CD4-positive, alpha-beta T cell treated with Interferon alpha-2 for 1 hour (primary cell): ENCODE data around the gene TFPI2.

Experiments used
- DNase-seq, 2 donors: peaks; one replicate each; pipeline ENCODE4 v3.0.0-alpha.2; 2020 to 2022

TFPI2 gene

DNA sequence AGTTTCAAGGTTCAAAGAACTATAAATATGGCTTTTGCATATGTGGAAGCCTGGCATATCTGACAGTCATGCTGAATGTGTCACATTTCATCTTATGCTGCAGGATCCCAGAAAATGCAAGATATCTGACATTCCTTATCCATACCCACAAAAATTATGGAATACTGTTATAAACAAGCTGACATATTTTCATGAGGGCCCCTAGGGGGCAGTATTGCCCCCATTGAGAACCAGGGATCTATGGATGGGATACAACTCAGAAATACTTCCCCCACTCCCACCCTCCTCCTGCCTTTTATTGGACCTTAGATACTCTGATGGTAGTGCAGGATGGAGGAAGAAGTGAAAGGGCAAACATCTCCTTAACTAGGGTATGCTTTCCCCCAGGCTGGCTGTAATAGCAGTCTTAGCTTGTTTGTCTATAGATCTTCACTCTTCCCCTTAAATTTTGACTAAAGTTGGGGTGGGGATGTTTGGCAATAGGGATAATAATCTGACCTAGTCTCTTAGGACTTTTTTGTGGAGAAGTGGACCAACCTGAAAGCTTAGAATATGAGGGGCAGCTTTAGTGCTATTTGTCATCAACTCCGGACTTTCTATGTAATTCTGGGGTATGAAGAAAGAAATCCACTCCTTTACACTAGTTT lies 12.3 kb upstream of the TFPI2 start:
- DNase-seq, result no peak

DNA sequence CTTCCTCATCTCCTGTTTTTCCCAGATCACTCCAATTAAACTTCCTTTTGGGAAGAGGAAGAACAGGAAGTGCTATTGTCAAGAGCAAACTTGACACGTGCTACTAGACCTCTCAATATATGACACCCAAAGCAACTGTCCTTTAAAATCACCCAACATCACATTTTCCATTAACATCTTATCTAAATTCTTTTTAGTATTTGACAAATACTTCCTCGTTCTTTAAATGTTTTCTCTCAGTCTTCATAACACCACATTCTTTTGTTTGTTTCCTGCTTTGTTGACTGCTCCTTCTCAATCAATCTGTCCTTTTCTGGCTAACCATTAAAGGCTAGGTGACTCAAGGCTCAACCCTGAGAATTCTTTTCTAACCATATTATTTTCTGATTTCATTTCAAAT lies 7.1 kb upstream of the TFPI2 start:
- no peak for DNase-seq

DNA sequence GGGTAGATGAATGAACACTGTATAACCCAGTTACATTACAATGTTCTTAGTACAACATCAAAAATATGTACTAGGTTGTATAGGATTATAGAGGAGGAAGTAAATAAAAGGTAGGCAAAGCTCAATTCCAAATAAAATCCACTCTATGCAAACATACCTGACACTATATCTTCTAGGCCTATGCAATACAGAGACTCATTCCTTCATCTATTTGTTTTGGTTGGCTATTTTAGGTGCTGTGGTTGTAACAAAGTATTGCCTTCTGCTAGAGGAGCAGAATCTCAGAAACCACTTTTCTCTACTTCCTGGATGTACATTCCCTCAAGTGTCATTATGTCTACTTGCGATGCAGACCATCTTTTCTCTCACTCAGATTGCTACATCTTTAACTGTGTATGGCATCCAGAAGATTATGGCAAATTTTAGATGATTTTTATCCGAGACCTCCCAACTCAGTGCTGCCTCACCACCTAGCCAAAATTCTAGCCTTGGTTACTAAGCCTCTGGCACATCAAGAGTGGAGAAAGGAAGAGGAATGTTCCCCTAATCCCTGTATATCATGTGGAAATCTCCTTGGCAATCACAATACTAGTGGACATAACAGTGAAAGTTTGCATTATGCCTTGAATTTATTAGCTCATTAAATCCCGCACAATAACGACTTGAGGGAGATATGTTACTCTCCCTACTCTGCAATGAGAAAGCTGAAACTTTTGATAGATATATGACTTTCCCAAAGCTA lies 5.5 kb upstream of the TFPI2 start:
- DNase-seq, result no peak

DNA sequence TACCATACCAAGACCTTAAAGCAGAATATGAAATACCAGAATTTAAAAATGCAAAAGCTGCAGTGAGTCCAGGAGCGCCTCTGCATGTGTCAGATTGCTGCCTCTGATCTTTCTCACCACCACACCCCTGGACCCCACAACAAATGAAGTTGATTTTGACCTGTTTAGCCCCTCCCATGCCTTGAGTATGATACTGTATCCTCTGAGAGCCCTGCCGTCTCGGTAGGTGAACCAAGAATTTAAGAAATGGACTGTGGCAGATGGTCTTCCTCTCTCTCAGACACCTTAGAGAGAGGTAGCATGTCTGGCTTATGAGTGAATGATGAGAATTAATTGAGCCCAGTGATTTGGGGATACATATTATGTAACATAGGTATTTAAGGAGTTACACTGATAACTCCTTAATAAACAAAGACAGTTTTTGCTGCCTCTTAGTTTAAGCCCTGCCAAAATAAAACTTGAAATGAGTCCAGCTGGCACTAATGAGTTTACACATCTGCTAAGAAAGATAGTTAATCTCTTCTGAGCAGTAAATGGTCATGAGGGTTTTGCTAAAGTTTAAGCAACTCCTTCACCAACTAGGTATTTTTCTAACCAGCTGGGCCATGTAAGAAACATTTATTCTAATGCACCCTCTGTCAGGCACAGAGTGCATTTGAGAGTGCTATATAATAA lies 4.5 kb upstream of the TFPI2 start:
- no peak for DNase-seq

DNA sequence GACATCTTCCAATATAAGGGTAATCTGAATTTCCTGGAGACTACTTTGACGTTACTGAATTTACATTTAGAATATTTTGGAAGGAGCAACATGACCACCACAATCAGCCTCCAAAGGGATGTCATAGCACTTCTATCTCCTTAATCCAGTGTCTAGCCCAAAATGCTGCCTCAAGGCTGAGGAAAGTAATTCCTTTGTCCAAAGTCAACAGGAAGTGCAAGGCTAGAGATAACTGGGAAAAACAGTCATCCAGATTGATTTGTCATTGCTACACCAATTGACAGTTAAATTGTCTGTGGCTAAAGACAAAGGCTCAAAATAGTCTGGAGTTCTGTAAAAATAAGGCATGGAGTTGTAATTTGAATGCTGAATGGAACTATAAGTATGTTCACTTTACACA lies 3.9 kb upstream of the TFPI2 start:
- DNase-seq, result no peak

DNA sequence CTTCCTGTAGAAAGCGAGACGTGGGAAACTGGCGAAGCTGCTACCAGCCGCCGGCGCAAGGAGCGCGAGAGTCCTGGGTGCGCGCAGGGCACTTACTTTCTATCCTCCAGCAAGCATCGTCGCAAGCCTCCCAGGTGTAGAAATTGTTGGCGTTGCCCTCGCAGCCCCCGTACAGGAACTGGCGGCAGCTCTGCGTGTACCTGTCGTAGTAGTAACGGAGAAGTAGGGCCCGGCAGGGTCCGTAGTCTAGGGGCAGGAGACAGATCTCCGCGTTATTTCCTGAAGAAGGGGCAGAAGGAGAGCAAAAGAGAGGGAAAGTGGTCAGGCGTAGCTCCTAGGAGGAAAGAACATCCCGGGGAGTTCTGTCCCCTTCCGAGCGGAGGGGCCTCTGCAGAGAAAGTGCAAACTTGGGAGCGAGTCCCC lies 501 bp downstream of the TFPI2 start:
- DNase-seq, result no peak

DNA sequence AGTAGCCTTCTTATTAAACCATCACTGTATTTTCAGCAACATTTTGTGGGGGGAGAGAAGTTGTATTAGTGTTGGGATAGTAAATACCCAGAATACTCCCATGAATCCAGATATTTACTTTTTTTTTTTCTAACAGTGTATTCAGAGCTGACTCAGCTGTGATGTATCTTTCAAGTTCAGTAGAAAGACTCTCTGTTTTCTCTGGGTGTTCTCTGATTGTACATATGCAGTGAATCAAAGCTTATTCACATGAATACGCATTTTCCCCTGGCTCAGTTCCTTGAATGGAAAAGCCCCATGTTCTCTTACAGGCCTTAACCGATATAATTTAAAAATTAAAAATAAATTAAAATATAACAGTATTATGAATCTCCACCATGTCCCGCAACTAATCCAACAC lies 1.3 kb downstream of the TFPI2 start:
- no peak for DNase-seq

DNA sequence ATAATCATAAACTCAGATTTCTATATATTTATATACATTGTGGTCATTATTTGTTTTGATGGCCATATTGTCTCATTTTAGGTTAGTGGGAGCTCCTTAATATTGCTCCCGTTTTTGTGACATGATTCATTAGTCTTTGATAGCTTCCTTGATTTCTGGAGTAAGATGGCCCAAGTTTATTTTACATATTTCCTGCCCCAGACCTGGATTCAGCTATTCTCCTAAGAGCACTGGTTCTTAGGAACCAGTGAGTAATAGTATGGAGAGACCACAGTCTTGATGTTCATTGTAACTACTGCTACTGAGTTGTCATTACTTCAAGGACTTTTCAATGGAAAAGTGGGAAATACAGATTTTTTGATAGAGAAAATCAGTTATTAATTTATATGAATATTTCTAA lies 6.0 kb downstream of the TFPI2 start:
- no peak for DNase-seq

DNA sequence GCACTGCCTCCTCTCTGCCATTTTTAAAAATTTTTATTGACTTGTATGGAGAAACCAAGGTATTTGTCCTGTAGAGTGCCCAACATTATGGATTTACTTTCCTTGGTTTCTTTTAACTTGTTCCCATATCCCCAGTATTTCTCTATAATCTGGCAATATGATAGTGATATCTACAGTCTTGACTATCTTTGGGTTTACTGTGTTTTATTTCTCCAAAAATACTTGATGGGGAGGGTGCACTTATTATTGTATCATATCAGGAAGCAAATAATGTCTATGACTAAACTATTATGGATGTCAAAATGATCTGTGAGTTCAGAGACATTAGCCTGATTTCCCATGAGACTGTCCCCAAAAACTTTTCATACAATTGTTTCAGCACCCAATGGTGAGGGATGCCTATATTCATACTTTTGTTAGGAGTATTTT lies 6.6 kb downstream of the TFPI2 start:
- no peak for DNase-seq

DNA sequence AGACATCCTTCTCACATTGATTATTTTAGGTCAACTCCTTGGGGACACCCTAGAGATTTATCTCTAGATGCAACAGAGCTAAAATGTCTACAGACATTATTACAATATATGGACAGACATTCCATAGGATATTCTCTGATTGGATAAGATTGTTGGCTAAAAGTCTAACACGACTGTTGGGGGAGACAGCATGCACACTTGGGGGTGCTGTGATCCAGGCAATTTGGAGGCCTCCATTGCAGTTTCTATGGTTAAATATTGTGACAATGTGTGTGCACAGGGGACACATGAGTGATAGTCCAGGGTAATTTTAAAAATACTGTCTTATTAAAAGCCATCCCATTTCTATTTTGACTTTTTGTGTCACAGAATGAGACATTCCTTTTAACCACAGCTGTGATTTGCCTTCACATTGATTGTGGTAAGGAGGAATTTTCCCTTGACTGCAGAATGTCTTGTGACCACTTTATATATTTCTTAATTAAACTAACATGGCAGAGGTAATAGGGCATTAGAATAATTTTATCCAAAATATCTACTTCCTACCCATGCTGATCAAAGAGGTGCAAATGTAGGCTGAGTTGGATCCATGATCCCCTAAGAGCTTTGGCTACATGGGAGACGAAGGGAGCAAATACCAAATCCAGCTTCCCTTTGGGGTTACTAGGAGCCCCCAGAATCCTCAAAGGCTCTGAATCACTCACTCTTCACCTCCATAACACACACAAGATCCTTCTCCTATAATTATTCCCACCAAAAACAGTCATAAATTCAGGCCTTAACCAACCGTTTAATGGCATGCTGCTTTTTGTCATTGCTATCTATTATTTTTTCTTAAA lies 7.3 kb downstream of the TFPI2 start:
- DNase-seq, result no peak

DNA sequence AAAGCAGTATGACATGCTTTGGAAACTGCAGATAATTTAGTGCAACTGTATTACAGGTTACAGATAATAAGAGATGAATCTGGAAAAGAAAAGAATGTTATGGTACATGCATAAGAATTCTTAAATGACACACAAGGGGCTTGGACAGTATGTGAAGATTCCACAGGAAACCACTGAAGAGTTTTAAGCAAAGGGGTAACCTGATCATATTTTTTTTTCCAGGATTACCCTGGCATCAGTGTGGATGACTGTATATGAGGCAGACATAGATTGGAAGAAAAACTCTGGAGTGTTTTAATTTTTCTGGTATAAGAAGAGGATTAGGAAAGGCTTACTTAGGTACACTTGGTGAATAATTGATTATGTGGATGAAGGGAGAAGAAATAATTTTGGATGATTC lies 8.1 kb downstream of the TFPI2 start:
- no peak for DNase-seq

DNA sequence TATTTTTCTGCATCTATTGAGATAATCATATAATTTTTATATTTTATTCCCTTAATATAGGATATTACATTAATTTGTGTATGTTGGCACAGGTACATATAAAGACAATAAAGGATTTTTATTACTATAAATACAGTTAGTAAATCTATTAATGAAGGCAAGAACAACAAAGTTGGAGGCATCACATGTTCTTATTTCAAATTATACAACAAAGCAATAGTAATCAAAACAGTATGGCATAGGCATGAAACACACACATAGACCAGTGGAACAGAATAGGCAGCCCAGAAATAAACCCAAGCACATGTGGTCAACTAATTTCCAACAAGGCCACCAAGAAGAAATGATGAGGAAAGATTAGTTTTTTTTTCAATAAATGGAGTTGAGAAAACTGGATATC lies 11.2 kb downstream of the TFPI2 start:
- DNase-seq, result no peak

DNA sequence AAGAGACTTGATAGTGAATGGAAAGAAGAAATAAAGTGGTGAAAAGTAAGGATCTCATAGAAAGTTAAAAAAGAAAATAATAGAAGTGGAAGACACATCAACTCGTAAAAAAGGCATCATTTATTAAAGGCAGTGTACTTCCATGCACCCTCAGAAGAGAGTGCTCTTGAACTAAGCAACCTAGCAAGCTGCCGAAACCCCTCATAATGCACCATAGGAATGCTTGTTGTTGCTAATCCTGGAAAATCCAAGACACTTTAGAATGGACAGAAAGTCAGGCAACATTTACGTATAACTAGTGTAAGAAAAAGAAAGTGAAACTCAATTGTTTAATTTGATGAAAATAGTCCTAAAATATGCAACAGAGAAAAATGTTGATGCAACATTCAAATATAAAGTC lies 12.8 kb downstream of the TFPI2 start:
- DNase-seq, result no peak

DNA sequence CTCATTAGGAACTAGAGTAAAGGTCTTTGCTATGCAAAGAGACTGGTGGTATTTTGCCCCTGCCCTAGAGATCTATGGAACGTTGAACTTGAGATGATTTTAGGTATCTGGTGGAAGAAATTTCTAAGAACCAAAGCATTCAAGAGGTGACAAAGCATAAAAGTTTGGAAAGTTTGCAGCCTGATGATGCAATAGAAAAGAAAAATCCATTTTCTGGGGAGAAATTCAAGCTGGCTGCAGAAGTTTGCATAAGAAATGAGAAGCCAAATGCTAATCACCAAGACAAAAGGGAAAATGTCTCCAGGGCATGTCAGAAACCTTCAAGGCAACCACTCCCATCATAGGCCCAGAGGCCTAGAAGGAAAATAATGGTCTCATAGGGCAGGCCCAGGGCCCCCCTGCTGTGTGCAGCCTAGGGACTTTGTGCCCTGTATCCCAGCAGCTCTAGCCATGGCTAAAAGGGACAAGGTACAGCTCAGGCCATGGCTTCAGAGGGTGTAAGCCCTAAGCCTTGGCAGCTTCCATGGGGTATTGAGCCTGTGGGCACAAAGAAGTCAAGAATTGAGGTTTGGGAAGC lies 16.5 kb downstream of the TFPI2 start:
- no peak for DNase-seq

DNA sequence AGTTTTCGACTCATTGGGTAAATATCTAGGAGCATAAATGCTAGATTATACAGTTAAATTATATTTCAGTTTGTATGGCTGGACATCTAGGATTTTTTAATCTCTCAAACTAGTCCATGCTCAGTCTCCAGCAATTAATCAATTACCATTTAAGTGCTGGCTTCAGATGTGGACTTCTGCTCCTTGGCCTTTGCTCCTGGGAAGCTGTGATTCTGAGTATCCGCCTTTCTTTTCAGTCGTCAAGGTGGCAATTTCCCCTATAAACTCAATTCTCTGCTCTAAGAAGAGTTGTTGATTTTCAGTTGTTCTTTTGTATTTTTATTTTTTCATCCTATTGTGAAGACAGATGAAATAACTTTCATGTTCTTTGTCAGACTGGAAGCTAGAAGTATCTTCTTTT lies 23.7 kb downstream of the TFPI2 start:
- DNase-seq, result no peak

DNA sequence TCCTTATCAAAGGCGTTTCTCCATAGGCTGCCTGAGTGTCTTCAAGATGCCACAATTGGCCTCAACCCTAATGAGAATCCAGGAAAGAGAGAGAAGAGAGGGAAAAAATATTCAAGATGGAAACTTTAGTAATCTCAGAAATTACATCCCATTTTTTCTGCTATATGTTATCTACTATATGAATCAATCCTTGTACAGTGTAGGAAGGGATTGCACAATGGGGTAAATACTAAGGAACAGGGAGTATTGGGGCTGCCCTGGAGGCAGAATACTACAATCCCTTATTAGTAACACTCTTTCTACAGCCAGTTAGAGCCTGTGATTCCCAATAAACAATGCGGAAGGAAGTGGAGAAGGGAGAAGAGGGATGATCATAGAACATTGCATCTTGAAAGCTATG lies 27.9 kb downstream of the TFPI2 start:
- DNase-seq, result no peak

DNA sequence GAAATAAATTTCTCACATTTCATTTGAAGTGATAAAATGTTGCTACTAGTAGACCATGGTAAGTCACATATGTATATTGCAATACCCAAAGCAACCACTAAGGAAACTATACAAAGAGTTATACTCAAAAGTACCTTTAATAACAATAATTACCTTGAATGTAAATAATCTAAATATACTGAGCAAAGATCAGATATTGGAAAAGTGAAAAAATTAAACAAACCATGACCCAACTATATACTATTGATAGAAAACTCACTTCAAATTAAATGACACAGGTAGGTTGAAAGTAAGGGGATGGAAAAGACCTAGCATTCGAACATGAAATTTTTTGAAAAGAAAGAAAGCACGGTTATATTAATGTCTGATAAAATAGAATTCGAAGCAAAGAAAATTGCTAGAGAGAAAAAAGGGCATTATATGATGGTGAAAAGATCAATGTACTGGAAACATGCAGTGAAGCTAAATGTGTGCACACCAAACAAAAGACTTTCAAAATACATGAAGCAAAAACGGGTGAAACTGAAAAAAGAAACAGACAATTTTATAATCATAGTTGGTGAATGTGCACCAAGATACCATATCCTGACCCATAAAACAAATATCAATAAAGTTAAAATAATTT lies 29.1 kb downstream of the TFPI2 start:
- no peak for DNase-seq

DNA sequence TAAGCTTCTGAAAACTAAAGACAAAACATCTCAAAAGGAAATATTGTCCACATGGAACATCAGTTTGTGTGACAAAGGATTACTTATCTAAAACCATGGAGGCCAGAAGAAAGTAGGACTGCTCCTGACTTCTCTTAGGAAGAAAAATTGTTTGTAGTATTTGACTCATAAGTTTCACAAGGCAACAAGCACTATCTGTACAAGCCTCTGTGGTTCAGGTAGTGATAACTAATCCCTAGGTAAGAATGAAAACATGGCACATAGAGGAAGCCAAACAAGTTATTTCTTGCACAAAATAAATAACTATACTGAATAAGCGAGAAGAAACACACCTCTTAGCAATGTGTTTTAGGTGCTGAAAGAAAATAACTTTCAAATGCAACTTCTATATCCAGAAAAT lies 30.3 kb downstream of the TFPI2 start:
- no peak for DNase-seq

DNA sequence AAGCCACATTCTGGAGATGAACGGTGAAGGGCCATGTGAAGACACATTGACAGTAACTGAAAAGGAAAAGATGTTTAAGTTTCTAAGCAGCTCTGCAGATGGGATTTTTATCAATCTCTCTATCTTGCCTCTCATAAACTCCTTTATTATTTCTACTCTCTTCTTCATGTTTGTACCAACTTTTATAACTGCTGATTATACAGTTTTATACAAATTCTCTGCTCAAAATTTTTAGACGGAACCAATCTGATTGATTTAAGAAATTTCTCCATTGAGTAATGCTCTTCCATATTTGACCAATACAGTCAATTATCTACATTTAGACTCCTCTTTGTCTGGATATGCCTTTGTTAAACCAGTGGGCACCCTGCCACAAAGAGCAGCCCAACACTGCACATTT lies 31.7 kb downstream of the TFPI2 start:
- no peak for DNase-seq

DNA sequence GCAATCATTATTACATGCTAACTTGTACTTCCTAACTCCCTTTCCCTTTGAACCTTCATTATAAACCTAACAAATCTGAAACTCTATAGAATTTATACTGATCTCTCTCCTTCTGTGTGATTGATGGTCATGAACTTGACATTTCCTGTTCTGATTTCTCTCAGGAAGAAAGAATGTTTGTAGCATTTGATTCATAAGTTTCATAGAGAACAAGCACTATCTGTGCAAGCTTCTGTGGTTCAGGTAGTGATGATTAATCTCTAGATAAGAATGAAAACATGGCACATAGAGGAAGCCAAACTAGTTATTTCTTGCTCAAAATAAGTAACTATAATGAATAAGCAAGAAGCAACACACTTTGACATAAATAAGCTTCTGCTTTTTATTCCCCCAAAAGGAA lies 34.2 kb downstream of the TFPI2 start:
- no peak for DNase-seq

DNA sequence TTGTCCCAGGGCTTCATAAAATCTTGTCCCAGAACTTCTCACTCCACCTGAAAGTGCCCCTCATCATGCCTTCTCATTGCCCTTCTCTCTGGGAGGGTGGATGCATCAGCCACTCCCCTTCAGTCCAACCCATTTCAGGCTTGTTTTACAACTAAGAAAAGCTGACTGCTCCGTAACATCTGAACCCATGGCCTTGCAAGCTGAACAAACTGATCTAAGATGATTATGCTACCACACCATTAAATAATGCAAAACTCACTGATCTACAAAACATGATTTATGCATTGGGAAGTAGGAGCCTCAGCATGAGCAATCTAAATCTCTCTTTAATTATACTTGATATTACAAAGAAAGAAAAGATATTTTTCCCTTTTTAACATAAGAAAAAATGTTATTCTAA lies 34.8 kb downstream of the TFPI2 start:
- no peak for DNase-seq

DNA sequence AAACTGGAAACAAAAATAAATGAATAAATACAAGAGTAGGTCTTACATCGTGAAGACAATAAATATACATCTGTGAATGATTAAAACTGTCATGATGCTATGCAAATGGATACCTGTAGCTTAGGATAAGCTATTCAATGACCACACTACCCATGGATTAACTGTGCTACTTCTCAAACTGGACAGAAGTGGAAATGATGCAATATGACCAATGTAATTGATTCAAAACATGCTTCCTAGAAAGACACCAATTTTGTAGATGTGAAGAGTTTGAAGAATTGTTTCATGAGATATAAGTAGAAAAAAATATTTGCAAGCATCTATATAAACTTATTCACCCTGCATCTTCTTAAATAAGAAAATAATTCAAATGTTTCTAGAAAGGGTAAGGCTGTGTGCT lies 36.1 kb downstream of the TFPI2 start:
- DNase-seq, result no peak

DNA sequence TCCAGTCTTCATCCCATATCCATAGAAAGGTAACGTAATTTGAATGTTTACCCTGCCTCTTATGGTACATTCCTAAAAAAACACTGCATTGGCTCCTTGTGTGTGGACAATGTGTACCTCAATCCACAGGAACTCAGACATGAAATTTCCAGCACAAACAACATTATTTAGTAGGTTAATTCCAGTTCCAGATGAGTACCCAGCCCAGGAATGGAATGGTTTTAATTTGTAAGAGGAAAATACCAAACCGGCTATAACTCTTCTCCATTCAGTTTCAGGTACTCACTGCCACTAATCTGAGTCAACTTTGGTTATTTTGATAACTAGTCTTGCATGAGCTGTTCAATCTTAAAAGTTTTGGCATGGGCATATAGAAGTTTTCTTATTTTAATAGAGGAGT lies 39.0 kb downstream of the TFPI2 start:
- no peak for DNase-seq
